ENCODE data around the gene POLG.

POLG gene

GRCh38 chr15:89370120-89370977, 35.7 kb upstream of the POLG start:
- DNase-seq, result no peak

DNA sequence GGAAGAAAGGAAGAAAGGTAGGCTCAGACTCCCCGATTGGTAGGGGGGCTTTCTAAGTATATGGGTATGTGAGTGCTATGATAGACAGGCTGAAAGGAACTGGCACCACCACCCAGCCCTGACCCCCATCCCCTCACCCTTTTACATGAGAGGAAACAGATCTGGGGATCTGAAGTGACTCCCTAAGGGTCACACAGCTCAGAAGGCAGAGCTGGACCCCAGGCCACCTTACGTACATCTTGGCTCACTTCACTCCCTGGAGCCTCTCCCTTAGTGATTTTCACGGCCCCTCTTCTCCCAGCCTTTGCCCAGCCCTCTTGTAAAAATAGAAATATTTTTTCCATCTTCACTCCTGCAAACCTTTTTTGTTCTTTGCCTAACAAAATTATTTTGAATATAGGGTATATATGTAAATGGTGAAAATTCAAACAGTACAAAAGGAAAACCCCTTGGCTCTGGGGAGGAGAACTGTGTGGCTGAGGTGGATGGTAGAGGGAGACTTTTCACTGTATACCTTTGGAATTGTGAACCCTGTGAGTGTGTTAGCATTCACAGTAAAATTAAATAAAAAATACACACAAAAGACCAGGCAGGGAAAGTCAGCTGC, 34.8 kb upstream of the POLG start:
- DNase-seq, result no peak

GRCh38 chr15:89368566-89369223, 34.1 kb upstream of the POLG start:
- DNase-seq, result peak; percentile 19

DNA sequence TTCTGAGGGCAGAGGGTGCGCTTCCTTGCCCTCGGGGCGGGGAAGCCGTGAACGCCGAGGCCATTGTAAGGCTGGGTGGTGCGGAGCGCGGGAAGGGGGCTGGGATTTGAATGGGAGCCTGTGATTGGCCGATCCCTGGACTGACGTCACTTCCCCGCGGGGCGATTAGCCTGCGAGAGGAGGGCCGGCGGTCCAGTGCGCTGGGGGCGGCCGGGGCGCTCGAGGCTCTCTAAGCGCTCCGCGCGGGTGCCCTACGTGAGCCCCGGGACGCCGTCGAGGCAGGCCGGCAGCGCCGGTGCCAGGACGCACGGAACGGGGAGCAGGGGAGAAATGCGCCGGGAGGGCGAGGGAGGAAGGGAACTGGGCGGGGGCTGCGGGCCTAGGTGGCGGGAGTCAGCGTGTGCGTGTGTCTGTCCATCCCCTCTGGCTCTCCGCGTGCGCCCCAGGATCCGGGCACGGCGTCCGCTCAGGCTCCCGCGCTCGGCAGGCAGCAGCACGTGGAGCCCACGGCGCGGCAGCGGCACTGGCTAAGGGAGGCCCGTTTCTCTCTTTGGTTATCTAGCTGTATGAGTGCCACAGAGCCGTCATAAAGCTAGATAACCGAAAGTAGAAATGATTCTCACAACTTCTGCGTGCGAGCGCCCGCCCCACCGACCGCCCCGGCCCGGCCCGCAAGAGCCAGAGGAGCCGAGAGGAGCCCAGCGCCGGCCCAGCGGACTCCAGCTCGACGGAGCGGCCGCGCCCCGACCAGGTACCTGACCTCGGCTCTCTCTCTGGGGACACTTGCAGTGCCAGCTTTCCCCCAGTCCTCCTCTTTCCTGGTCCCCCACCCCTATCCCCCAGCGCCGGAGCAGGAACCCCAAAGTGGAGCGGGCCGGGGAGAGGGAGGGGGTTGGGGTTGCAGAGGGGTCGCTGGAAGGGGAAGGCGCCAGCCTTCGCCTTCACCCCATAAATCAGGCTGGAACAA, 33.1 kb upstream of the POLG start:
- DNase-seq, result peak; percentile 69

GRCh38 chr15:89366656-89367393, 32.2 kb upstream of the POLG start:
- DNase-seq, result no peak

DNA sequence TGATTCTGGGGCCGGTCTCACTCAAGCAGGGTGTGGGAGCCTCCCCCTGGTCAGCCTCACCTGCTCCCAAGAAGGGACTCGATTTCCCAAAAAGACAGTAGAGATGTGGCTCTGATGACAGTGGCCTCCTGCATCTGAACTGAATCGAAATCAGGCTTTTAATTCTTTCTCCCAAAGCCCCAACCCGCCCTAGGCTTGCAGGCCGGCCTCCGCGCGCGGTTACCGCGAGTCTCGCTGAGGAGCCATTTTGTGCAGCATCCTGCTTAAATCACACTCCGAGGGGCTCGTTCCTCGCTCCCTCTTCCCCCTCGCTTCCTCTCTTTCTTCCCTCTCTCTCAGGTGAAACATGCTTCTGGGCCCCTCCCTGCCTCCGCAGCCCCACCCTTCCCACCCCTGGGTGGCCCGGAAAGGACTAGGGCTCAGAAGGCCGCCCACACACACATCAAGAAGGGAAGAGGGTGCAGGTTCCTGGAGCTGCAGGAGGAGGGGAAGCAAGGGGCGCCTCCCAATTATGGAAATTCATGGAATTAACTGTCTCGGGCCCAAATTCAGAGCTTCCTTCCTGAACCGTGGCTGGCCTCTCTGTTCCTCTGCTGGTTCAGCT, 30.9 kb upstream of the POLG start:
- no peak for DNase-seq

DNA sequence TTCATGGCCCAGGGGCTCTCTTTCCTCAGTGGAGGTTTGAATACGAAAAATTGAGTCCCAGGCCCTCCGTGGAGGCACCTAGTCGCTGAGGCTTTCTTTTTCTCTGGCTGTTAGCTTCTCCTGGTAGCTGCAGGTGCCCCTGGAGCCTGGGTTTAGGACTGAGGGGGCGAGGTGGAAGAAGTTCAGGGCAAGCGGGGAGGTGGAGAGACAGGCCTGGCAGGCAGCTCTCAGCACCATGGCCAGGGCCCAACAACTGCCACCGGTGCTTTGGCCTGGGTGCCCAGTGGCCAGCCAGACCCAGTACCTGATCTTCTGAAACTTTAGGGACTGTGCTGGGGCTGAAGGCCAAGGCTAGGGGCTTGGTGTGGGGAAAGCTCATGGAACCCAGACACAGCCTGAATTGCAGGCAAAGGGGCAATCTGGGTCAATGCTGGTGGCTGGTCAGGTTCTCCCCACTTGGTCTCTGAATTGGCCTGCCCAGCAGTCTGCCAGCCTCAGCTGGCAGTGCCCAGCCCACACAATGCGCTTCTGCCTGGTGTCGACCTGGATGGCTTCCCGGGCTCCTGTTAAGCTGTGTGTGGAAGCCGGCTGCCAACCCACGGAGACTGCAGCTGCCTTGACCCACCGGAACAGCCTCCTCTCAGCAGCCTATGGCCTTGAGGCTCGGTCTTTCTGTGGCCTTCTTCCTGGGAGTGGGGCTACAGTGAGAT, 30.3 kb upstream of the POLG start:
- DNase-seq, result no peak

DNA sequence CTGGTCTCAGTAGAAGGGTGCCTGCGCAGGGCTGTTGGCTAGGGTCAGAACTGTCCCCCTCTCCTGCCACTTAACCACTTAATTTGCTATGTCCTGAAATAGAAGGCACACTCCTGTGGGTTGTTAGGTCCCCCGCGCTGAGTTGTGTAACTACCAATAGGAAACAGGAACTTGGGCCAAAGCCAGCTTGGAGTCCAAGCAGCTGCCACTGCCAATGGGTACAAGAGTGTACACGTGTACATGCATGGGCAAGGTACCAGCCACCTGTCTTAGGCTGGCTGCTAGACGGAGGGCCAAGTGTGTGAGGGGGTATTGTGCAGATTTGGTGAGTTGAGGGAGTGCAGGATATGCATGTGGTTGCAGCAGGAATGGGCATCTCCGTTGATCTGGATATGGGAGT, 29.7 kb upstream of the POLG start:
- peak; percentile 92 for DNase-seq

DNA sequence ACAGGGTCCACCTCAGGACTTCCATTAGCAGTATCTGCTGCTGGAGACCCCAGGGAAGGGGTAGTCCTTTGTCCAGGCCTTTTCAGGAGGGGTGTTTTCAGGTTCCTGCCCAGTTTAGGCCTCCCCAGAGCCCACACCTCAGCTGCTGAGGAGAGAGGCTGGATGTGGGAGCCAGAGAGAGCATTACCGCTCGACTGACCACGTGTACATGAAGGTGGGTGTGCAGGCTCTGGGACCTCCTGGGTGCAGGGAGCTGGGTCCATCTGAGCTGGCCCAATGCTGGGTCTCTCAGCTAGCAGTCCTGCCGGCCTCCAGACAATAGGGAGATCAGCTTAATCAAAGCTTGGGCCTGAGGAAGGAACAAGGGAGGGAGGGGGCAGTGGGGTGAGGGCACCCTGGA, 29.1 kb upstream of the POLG start:
- DNase-seq, result no peak

GRCh38 chr15:89363133-89363532, 28.5 kb upstream of the POLG start:
- DNase-seq, result no peak

- peak; percentile 45 for DNase-seq
These were observed 27.8 kb upstream of the POLG start for GRCh38 chr15:89362203-89363101.

- peak; percentile 8 for DNase-seq
These were observed 27.0 kb upstream of the POLG start for GRCh38 chr15:89361451-89362202.

DNA sequence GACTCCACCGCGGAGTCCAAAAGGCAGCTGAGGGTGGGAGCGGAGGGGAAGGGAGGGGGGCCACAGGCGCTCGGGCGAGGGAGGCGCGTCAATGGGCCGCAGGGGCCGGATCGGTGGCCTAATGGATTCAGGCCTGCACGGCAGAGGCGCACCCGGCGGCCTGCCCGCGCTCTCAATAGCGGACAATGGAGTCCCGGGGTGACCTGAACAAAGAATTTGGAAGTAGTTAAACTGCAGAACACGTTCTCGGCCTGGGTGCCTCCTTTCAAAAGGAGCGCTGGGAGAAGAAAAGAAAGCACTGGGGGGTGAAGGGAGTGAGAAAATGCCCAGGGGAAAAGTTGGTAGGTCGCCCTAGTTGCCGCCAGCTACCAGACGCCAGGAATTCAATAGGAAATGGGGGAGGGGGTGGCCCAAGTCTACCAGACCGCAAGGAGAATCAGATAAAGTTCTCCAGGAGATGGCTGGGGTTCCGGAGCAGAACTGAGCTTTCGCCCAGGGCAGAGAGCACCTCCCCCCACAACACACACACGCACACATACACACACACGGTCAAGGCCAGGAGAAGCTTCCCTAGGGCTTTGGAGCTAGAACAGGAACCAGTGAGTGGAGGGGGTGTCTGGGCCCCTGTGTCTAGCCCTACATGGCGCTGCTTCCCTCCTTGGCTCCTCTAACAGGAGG, 25.8 kb upstream of the POLG start:
- no peak for DNase-seq

DNA sequence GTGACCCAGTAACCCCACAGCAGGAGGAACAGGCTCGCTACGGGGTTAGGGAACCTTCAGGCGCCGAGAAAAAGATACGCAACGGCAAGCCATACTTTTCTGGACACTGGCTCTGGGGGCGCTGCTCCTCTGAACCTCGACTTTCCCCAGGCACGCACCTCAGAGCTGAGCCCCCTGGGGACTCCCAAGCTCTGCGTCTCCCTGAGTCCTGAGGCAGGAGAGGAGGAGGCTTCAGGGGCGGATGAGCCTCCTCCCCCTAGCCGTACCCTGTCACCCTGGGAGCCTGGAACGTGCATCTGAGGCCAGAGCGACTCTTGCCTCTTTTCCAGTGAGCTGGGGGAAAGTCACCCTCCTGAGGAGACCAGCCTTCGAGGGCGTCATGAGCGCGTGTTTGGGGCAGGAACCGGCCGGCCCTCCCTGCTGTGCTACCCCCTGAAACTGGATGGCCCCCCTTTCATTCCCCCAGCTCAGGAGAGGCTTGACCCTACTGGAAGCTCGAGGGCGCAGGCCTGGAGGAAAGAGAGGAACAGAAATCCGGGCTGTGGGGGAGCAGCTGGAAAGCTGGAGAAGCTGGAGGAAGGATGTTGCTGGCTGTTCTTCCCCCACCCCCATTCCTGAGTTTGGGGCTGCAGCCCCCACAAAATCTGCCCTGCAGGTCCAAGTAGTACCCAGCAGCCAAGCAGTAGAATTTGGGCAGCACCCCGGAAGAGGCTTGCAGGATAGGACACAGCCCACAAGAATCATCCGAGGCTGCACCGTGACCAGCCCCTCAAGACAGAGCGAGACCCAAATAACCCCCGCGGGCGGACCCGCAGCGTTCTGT, 25.1 kb upstream of the POLG start:
- no peak for DNase-seq

DNA sequence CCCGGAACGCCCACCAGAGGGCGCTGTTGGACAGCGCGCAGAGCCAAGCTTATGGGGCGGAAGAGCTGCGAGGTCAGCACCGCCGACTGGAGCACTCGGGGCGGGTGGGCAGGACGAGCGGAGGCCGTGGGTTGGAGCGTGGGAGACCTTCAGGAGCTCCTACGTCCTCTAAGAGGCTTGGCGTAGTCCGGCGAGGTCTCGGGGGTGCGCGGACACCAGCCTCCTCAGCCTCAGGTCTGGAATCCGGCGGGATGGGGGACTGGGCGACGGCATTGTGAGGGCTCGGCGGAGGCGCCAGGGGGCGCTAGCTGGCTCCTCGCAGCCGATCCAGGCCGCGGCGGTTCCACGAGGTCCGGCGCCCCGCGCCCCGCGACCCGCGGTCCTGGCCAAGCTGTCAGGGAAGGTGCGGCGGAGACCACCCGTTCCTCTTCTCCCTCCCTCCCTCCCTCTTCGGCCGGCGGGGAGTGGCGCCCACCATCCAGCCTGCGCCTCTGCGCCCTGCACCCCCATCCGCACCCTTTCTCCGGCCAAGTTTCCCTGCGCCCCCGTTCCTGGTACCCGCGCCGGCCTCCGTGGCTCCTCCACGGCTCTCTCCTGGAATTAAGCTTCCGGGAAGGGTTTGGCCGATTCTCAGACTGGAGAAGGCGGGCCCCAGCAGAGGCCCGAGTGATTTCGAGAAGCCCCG, 24.3 kb upstream of the POLG start:
- DNase-seq, result peak; percentile 55

DNA sequence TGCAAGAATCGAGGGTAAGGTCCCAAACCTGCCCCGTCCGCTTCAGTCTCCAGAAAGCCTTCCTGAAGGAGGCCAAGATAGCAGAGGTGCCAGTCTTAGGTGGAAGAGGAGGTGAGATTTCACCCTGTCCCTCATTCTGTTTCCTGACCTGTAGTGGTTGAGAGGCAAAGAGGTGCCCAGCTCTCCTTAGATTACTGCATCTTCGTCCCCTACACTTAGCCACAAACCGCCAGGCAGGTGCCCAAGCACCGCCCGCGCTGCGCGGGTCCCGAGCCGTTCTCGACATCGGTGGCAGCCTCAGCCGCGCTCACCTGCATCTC, 23.8 kb upstream of the POLG start:
- no peak for DNase-seq

DNA sequence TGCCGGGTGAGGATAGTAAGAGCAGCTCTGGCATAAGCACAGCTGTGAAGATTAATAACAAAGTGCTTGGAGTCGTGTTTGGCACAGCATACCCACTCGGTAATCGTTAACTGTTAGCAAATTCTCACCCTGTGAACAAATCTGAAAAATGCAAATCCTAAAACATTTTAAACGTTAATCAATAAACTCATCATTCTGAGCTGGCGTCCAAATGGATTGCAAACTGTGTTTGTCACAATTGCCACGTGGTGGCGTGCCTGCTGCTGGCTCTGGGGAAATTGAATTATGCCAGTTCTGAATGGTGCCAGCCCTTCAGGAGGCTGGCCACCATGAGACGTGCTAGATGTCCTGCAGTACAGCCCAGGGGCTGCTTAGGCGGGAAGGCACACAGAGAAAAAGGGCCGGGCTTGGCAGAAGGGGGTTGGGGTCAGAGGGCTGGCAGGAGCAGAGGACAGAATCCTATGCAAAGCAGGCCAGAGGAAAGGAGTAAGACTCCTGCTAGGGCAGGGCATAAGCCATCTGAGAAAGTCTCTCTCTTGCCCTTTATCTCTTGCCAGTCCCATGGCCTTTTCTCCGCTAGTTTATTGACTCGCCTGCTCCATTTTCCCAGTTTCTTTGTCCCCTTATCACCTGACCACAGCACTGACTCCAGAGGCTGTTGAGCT, 22.1 kb upstream of the POLG start:
- DNase-seq, result no peak
